ENCODE results near the gene IFNGR1. TPM values are rescaled to one million over a fixed set of nuclear protein-coding genes. Genes with fewer than 3 reads are reported as not detected.

The IFNGR1 gene
- total and polyA plus RNA-seq, 2 of the 13 experiments (the other 11 are each of a cell fraction or from before 2014, with no cell fraction given): 82.8 to 87.8 TPM

- Histone ChIP-seq H3K9me3 (ENCODE audit: low read length) (peaks cover 23% of the 10 kb centered on the region), H3K27me3 (ENCODE audit: control insufficient read depth in 1 of 2, insufficient read depth in 2 of 2, low read length in 2 of 2) (no peaks in the 10 kb centered on the region), H3K79me2 (ENCODE audit: insufficient read depth, low read length) (no peaks in the 10 kb centered on the region), H3K9ac (ENCODE audit: insufficient read depth, low read depth, low read length) (no peak overlapping the region), H3K4me1 (ENCODE audit: insufficient read depth, low read length) (no peaks in the 10 kb centered on the region), H3K36me3 (replicated peaks in 1 of 2; ENCODE audit: control insufficient read depth in 1 of 2, insufficient read depth in 2 of 2, low read length in 2 of 2) (peaks cover 5 to 10% of the 10 kb centered on the region in 2 experiments; a peak in 4 of 5 replicates), H3K27ac (ENCODE audit: extremely low read length, insufficient read depth, low read length) (no peak overlapping the region), H2AFZ (ENCODE audit: low read length) (no peak overlapping the region), H3K4me2 (ENCODE audit: low read depth, low read length) (no peak overlapping the region), H3K4me3 (replicated peaks in 1 of 3; ENCODE audit: insufficient read depth in 1 of 3, low read depth in 2 of 3, low read length in 3 of 3) (no peak overlapping the region), H4K20me1 (ENCODE audit: insufficient read depth, low read length) (no peaks in the 10 kb centered on the region)
- POLR2A ChIA-PET: no interaction called here
- DNase-seq (ENCODE audit: low spot score) (no peak), FAIRE-seq (no peak), ATAC-seq (no peak)
- CTCF ChIA-PET (ENCODE audit: low intra/inter-chr PET ratio, low total read pairs): no interaction called here
- intact Hi-C loops (cut with micrococcal nuclease; ENCODE audit: unreplicated experiment) (no loop called here), in situ Hi-C loops (cut with HindIII; ENCODE audit: extremely low pct_ligation_motif_present, low pct_unique_long_range_greater_than_20kb) (no loop called here)
- WGBS (ENCODE audit: low lambda C conversion rate): 33% methylated on average over 5 of the region's 5 CpGs
- no TSS peak for BruUV-seq (replicated peaks)
- no peak for TF ChIP-seq ZNF382 (CRISPR knock-in tag; IDR thresholded peaks at IDR 0.05; ENCODE audit: borderline replicate concordance)
- no peak for TF ChIP-seq ZNF576 (CRISPR knock-in tag; IDR thresholded peaks at IDR 0.05)
- no peak for TF ChIP-seq ZNF317 (CRISPR knock-in tag; IDR thresholded peaks at IDR 0.05)
Measured at GRCh38 chr6:137193256-137194070, 25.7 kb downstream of the IFNGR1 start.

- no peak overlapping the region for H2AFZ ChIP-seq (ENCODE audit: low read length)
- no TSS peak for BruUV-seq (replicated peaks)
- no peaks in the 10 kb centered on the region for H3K79me2 ChIP-seq (ENCODE audit: insufficient read depth, low read length)
- H3K9me3 ChIP-seq (ENCODE audit: low read length): peaks cover 30% of the 10 kb centered on the region
- no peak for DNase-seq (ENCODE audit: low spot score)
- H3K27ac ChIP-seq (ENCODE audit: extremely low read length, insufficient read depth, low read length): no peak overlapping the region
- no peak overlapping the region for H3K9ac ChIP-seq (ENCODE audit: insufficient read depth, low read depth, low read length)
- no peaks in the 10 kb centered on the region for H3K27me3 ChIP-seq (ENCODE audit: control insufficient read depth in 1 of 2, insufficient read depth in 2 of 2, low read length in 2 of 2)
- no peak overlapping the region for H3K4me3 ChIP-seq (replicated peaks in 1 of 3; ENCODE audit: insufficient read depth in 1 of 3, low read depth in 2 of 3, low read length in 3 of 3)
- CTCF ChIA-PET (ENCODE audit: low intra/inter-chr PET ratio, low total read pairs): no interaction called here
- H3K4me1 ChIP-seq (ENCODE audit: insufficient read depth, low read length): no peaks in the 10 kb centered on the region
- in situ Hi-C loops (cut with HindIII; ENCODE audit: extremely low pct_ligation_motif_present, low pct_unique_long_range_greater_than_20kb): no loop called here
- POLR2A ChIA-PET: no interaction called here
- H4K20me1 ChIP-seq (ENCODE audit: insufficient read depth, low read length): no peaks in the 10 kb centered on the region
- ATAC-seq: no peak
- 23% methylated on average over 4 of the region's 4 CpGs for WGBS (ENCODE audit: low lambda C conversion rate)
- no peak overlapping the region for H3K4me2 ChIP-seq (ENCODE audit: low read depth, low read length)
- intact Hi-C loops (cut with micrococcal nuclease; ENCODE audit: unreplicated experiment): no loop called here
- FAIRE-seq: no peak
- H3K36me3 ChIP-seq (replicated peaks in 1 of 2; ENCODE audit: control insufficient read depth in 1 of 2, insufficient read depth in 2 of 2, low read length in 2 of 2): peaks cover under 1 to 4% of the 10 kb centered on the region in 2 experiments; a peak in 3 of 5 replicates
- TF ChIP-seq FOXA3 (CRISPR knock-in tag; IDR thresholded peaks at IDR 0.05) (no peak), MEIS2 (CRISPR knock-in tag; IDR thresholded peaks at IDR 0.05) (no peak), ZNF572 (CRISPR knock-in tag; IDR thresholded peaks at IDR 0.05) (no peak), ZNF333 (CRISPR knock-in tag; IDR thresholded peaks at IDR 0.05; ENCODE audit: borderline replicate concordance) (no peak), ZUFSP (CRISPR knock-in tag; IDR thresholded peaks at IDR 0.05; ENCODE audit: borderline replicate concordance) (no peak), ZHX2 (IDR thresholded peaks at IDR 0.05; ENCODE audit: low read depth) (no peak), ZHX2 (CRISPR knock-in tag; IDR thresholded peaks at IDR 0.05; ENCODE audit: borderline replicate concordance) (no peak)
Measured at GRCh38 chr6:137192821-137193220, 26.4 kb downstream of the IFNGR1 start.

All from HepG2 (cell line).